ENCODE measurements around the gene MB.

GRCh38 chr22:35637254-35637653, 20.1 kb upstream of the MB start:
- TF ChIP-seq HOXA7 (CRISPR knock-in tag; IDR thresholded peaks at IDR 0.05; ENCODE audit: borderline replicate concordance) (no peak), CTCF (tag by site-specific recombination; IDR thresholded peaks at IDR 0.05) (no peak), GLI2 (tag by site-specific recombination; IDR thresholded peaks at IDR 0.05; ENCODE audit: borderline replicate concordance, low read depth) (no peak), ZIC2 (tag by site-specific recombination; IDR thresholded peaks at IDR 0.05) (no peak), ZNF555 (tag by site-specific recombination; conservative IDR thresholded peaks at IDR 0.05) (no peak)

All from HEK293 (cell line).